ENCODE measurements around the gene MRAP2.

- no peak for TF ChIP-seq PATZ1 (CRISPR knock-in tag; IDR thresholded peaks at IDR 0.05; ENCODE audit: borderline replicate concordance)
- no peak for TF ChIP-seq CSDC2 (CRISPR knock-in tag; IDR thresholded peaks at IDR 0.05)
- no peak for TF ChIP-seq CREB5 (CRISPR knock-in tag; IDR thresholded peaks at IDR 0.05; ENCODE audit: low read depth)
- no peak for TF ChIP-seq ZNF8 (CRISPR knock-in tag; IDR thresholded peaks at IDR 0.05)
- TF ChIP-seq BACH2 (CRISPR knock-in tag; IDR thresholded peaks at IDR 0.05; ENCODE audit: borderline replicate concordance), result no peak
- TF ChIP-seq ARNTL (CRISPR knock-in tag; IDR thresholded peaks at IDR 0.05; ENCODE audit: borderline replicate concordance, low read depth), result no peak
- no peak for TF ChIP-seq ZFP30 (CRISPR knock-in tag; IDR thresholded peaks at IDR 0.05)
- no peak for TF ChIP-seq ZC3H10 (CRISPR knock-in tag; IDR thresholded peaks at IDR 0.05)
- TF ChIP-seq RARB (CRISPR knock-in tag; IDR thresholded peaks at IDR 0.05), result no peak
- TF ChIP-seq PPARA (CRISPR knock-in tag; IDR thresholded peaks at IDR 0.05; ENCODE audit: borderline replicate concordance), result no peak
- TF ChIP-seq TOX (CRISPR knock-in tag; IDR thresholded peaks at IDR 0.05; ENCODE audit: borderline replicate concordance), result no peak
- no peak for TF ChIP-seq CSRNP3 (CRISPR knock-in tag; IDR thresholded peaks at IDR 0.05)
- no peak for TF ChIP-seq ZNF565 (CRISPR knock-in tag; conservative IDR thresholded peaks at IDR 0.05; ENCODE audit: low read depth)
These were observed 24.3 kb downstream of the MRAP2 start for GRCh38 chr6:84057908-84058307.

Data from SK-N-SH treated with all-trans-retinoic acid at 6 μM for 48 hours (cell line).